GM12878 (cell line): Measurements from ENCODE around the gene FBXO38. TPM values are rescaled to one million over a fixed set of nuclear protein-coding genes. Genes with fewer than 3 reads are reported as not detected.
A peak's percentile ranks its signal among the peaks of the same experiment; 100 is the strongest.

Experiments
- ATAC-seq: fragments of 200-7000 bp; cut with Tn5 transposase; 3 replicates; pipeline ENCODE4 v1.9.1; 2020; ENCODE audit warnings: mild to moderate bottlenecking, moderate library complexity
- Bru-seq: library from RNA; stranded (reverse); fragments of 400-500 nt; gene quantifications from one replicate; lab custom pipeline; 2021; lab: Mats Ljungman, UMichigan
- BruChase-seq, 2 experiments: library from RNA; stranded (reverse); fragments of 400-500 nt; gene quantifications; one replicate each; lab custom pipeline; 2021; lab: Mats Ljungman, UMichigan
- BruUV-seq: library from RNA; stranded (reverse); fragments of 400-500 nt; replicated peaks from 2 replicates; lab custom pipeline; 2021; lab: Mats Ljungman, UMichigan
- CTCF ChIA-PET: fragments of 300-600 bp; sonication (Branson Sonifier 250); formaldehyde crosslinking; extraction: SDS; loops from one replicate; lab custom pipeline; 2021; ENCODE audit warnings: inconsistent platforms; lab: Yijun Ruan, JAX
- POLR2A ChIA-PET: fragments of 350-600 bp; formaldehyde crosslinking; extraction: SDS; loops from one replicate; lab custom pipeline; 2021; ENCODE audit warnings: inconsistent platforms; lab: Charles Lee
- RAD21 ChIA-PET: fragments of 300-600 bp; sonication (Branson Sonifier 250); formaldehyde crosslinking; loops from one replicate; lab custom pipeline; 2023; ENCODE audit warnings: antibody characterized with exemption; ENCODE audit not compliant: unreplicated experiment; lab: Charles Lee
- SMC1A ChIA-PET: fragments of 300-600 bp; sonication (Branson Sonifier 250); formaldehyde crosslinking; loops from one replicate; lab custom pipeline; 2023; ENCODE audit not compliant: unreplicated experiment, uncharacterized antibody; lab: Charles Lee
- DNase-seq: peaks from one replicate; pipeline ENCODE4 v3.0.0-alpha.2; 2011; ENCODE audit warnings: low read depth, low spot score
- FAIRE-seq: peaks from 3 replicates; lab custom pipeline; 2011; peaks lifted over from hg19 to GRCh38; lab: Jason Lieb, UNC
- H2AFZ ChIP-seq: 2 replicates; pipeline ENCODE4 v1.6.0; 2011; ENCODE audit warnings: low read depth, low read length, control low read depth; ENCODE audit not compliant: control insufficient read depth
- H3K27ac ChIP-seq: 2 replicates; pipeline ENCODE4 v1.5.1; 2011; ENCODE audit warnings: control low read depth; ENCODE audit not compliant: control insufficient read depth, insufficient read depth
- H3K27me3 ChIP-seq, 2 experiments: replicated peaks in 1 of 2; 2 replicates each; pipeline versions ENCODE4 v1.6.0 to v1.6.1; 2011; ENCODE audit warnings: low read length in 1 of 2; ENCODE audit not compliant: control insufficient read depth in 2 of 2, insufficient read depth in 2 of 2
- H3K36me3 ChIP-seq, 2 experiments: 2 replicates each; pipeline ENCODE4 v1.5.1; 2011; ENCODE audit warnings: low read length in 1 of 2; ENCODE audit not compliant: control insufficient read depth in 2 of 2, insufficient read depth in 2 of 2
- H3K4me1 ChIP-seq: 2 replicates; pipeline ENCODE4 v1.6.1; 2011; ENCODE audit warnings: mild to moderate bottlenecking, low read length, moderate library complexity, mixed read lengths; ENCODE audit not compliant: control insufficient read depth, insufficient read depth
- H3K4me2 ChIP-seq: 2 replicates; pipeline ENCODE4 v1.6.0; 2011; ENCODE audit warnings: control low read depth; ENCODE audit not compliant: control insufficient read depth, insufficient read depth
- H3K4me3 ChIP-seq: fragments of 200-600 bp; sonication (generic); 2 replicates; pipeline ENCODE4 v1.5.1; 2016
- H3K79me2 ChIP-seq: 2 replicates; pipeline ENCODE4 v1.6.0; 2011; ENCODE audit warnings: low read length; ENCODE audit not compliant: control insufficient read depth, insufficient read depth
- H3K9ac ChIP-seq: 2 replicates; pipeline ENCODE4 v1.8.0; 2011; ENCODE audit warnings: low read length, control low read depth, mixed read lengths; ENCODE audit not compliant: control insufficient read depth, insufficient read depth
- H3K9me3 ChIP-seq: replicated peaks from 3 replicates; pipeline ENCODE4 v1.5.1; 2011; ENCODE audit warnings: mild to moderate bottlenecking, low read length; ENCODE audit not compliant: control insufficient read depth, insufficient read depth
- H4K20me1 ChIP-seq: 2 replicates; pipeline ENCODE4 v1.6.0; 2011; ENCODE audit not compliant: control insufficient read depth, insufficient read depth
- ATF2 ChIP-seq: IDR thresholded peaks from 2 replicates; pipeline ENCODE4 v1.6.1; 2012; ENCODE audit warnings: low read length, inconsistent platforms
- BCL3 ChIP-seq: IDR thresholded peaks from 2 replicates; pipeline ENCODE4 v1.6.1; 2011; ENCODE audit warnings: borderline replicate concordance, low read depth, mild to moderate bottlenecking, moderate library complexity, low read length; ENCODE audit not compliant: insufficient read depth, poor library complexity, severe bottlenecking
- BHLHE40 ChIP-seq, 2 experiments: fragments of 450-650 bp in 1 of 2; IDR thresholded peaks; 2 replicates each; pipeline ENCODE4 v1.6.1; 2011 to 2017; ENCODE audit warnings: low read depth in 2 of 2, borderline replicate concordance in 1 of 2, improper control_type of control experiment in 1 of 2, low read length in 1 of 2, mild to moderate bottlenecking in 1 of 2
- E2F4 ChIP-seq: IDR thresholded peaks from 2 replicates; pipeline ENCODE4 v1.6.1; 2012; ENCODE audit warnings: low read depth, low read length, improper control_type of control experiment
- JUNB ChIP-seq: IDR thresholded peaks from 2 replicates; pipeline ENCODE4 v1.6.1; 2016; ENCODE audit warnings: antibody characterized with exemption, mild to moderate bottlenecking
- MTA2 ChIP-seq: fragments of 450-650 bp; IDR thresholded peaks from 2 replicates; pipeline ENCODE4 v1.6.1; 2016; ENCODE audit warnings: low read depth, mild to moderate bottlenecking, moderate library complexity
- NBN ChIP-seq: fragments of 450-650 bp; IDR thresholded peaks from 2 replicates; pipeline ENCODE4 v1.6.1; 2016
- NR2C1 ChIP-seq: fragments of 450-650 bp; IDR thresholded peaks from 2 replicates; pipeline ENCODE4 v1.6.1; 2017; ENCODE audit warnings: antibody characterized with exemption, mild to moderate bottlenecking, moderate library complexity
- SIX5 ChIP-seq: IDR thresholded peaks from 2 replicates; pipeline ENCODE4 v1.6.1; 2011; ENCODE audit warnings: mild to moderate bottlenecking, low read depth, low read length, moderate library complexity; ENCODE audit not compliant: severe bottlenecking
- STAT3 ChIP-seq: IDR thresholded peaks from 2 replicates; pipeline ENCODE4 v1.6.1; 2011; ENCODE audit warnings: low read depth, low read length, improper control_type of control experiment
- WGBS: methylation state at CpG from one replicate; pipeline ENCODE4 v1.1.6; 2016; ENCODE audit warnings: low lambda C conversion rate; ENCODE audit not compliant: insufficient replicate concordance, insufficient coverage; ENCODE audit errors: missing lambda C conversion rate; 5-methylcytosine and 5-hydroxymethylcytosine counted together
- in situ Hi-C: fragments of 300-500 bp; cut with MboI; formaldehyde crosslinking; loops from 9 replicates; pipeline ENCODE4 v1.14.3; 2018; ENCODE audit warnings: mixed read lengths
- intact Hi-C: fragments of 100-400 bp; cut with micrococcal nuclease; formaldehyde crosslinking; loops from one replicate; pipeline ENCODE4 v1.14.2; 2022; ENCODE audit not compliant: unreplicated experiment
- long read RNA-seq, 2 experiments: library from polyadenylated mRNA; unstranded; transcript quantifications; one replicate each; pipeline ENCODE4 v2.0.0, GENCODE V29; 2019 to 2020
- polyA minus RNA-seq, 3 experiments: library from RNA; depleted of rRNA, polyadenylated mRNA; stranded (reverse); fragments of >200 nt; gene quantifications; 2 replicates each; pipeline ENCODE4 v1.2.3, GENCODE V29; 2011
- polyA plus RNA-seq, 11 experiments: library from polyadenylated mRNA; depleted of rRNA in 4 of 11; unstranded in 6 of 11; stranded (reverse) in 5 of 11; fragments of >200 nt; fragmentation: Nextera tagmentation in 4 of 11; fragmentation: Illumina TruSeq in 1 of 11; extraction: Ambion mirVana in 4 of 11; extraction: Trizol in 1 of 11; gene quantifications; 1 replicate in 1 of 11; 2 replicates in 10 of 11; pipeline versions ENCODE4 v1.2.1 to v1.2.3, GENCODE V29; 2011 to 2016; ENCODE audit warnings: inconsistent platforms in 2 of 11, missing spikeins in 2 of 11, low read depth in 1 of 11
- total RNA-seq, 4 experiments: library from RNA; depleted of rRNA in 3 of 4; stranded (reverse); fragments of >200 nt in 3 of 4; fragmentation: Illumina TruSeq in 1 of 4; extraction: Trizol in 1 of 4; gene quantifications; 2 replicates each; pipeline versions ENCODE4 v1.2.1 to v1.2.3, GENCODE V29; 2013 to 2021

The FBXO38 gene
- total RNA-seq (2013; cell fraction: nucleolus; rRNA removed) = 202 and 215 TPM in 2 replicates
- total RNA-seq (2014; rRNA removed) (40.7 and 49.5 TPM in 2 replicates), total RNA-seq (2014; rRNA removed; fragmentation: Illumina TruSeq; extraction: Trizol) (44.2 and 46.5 TPM in 2 replicates), total RNA-seq (2021) (30.6 and 34.0 TPM in 2 replicates), polyA plus RNA-seq (2011; rRNA removed) (32.9 and 35.5 TPM in 2 replicates), polyA plus RNA-seq (2014; fragmentation: Illumina TruSeq; extraction: Trizol) (40.0 and 44.6 TPM in 2 replicates), polyA plus RNA-seq (2014; fragmentation: Nextera tagmentation; extraction: Ambion mirVana) (10 to 100 TPM in 1 of 2 experiments, 1 to 10 TPM in 1; 9.1 to 12.6 TPM), polyA plus RNA-seq (2014; rRNA removed) (23.0 and 28.2 TPM in 2 replicates), polyA plus RNA-seq (2016; fragmentation: Nextera tagmentation; extraction: Ambion mirVana) (10 to 100 TPM; 23.9 to 26.0 TPM), polyA minus RNA-seq (2011; rRNA and poly(A)+ RNA removed) (82.3 and 95.8 TPM in 2 replicates), Bru-seq, nascent RNA (percentile 83 among the genes with signal in this experiment), BruChase-seq, experiment 1, labeled RNA remaining after a 6-hour chase (percentile 73 among the genes with signal in this experiment), BruChase-seq, experiment 2, labeled RNA remaining after a 2-hour chase (percentile 80 among the genes with signal in this experiment)
- polyA plus RNA-seq (2011; ENCODE audit: low read depth) = 15.2 TPM
- polyA plus RNA-seq (2011; cell fraction: cytosol; rRNA removed) = 15.1 and 25.3 TPM in 2 replicates
- polyA plus RNA-seq (2011; cell fraction: nucleus; rRNA removed) = 44.8 and 61.7 TPM in 2 replicates
- 18.4 and 21.7 TPM in 2 replicates for polyA plus RNA-seq (2012)
- 16.8 and 26.6 TPM in 2 replicates for polyA minus RNA-seq (2011; cell fraction: cytosol; rRNA and poly(A)+ RNA removed)
- 108 and 133 TPM in 2 replicates for polyA minus RNA-seq (2011; cell fraction: nucleus; rRNA and poly(A)+ RNA removed)
- long read RNA-seq, experiment 1, full-length matches to known transcripts = 3 of 7 reads
- long read RNA-seq, experiment 1, partial matches to known transcripts = 1 of 7 reads
- long read RNA-seq, experiment 1, other reads (novel, unspliced or antisense) = 3 of 7 reads
- long read RNA-seq, experiment 2, transcript FBXO38-201 (21 exons, 3,680 nt) = major isoform, 7 of 39 reads
- long read RNA-seq, experiment 2, partial matches to known transcripts = 20 of 39 reads
- long read RNA-seq, experiment 2, other reads (novel, unspliced or antisense) = 9 of 39 reads

- RAD21 ChIA-PET = interaction anchor here (1.0 to 1.3 kb wide), 2 partner anchors 9 to 529 kb away, joined by 3 to 4 read pairs; no protein-coding TSS in a partner anchor
- TF ChIP-seq NR2C1 (peak; percentile 91), STAT3 (no peak), BCL3 (no peak), MTA2 (0 out of 2 replicates have a peak, but pooled peaks have one; percentile 13), SIX5 (peak; percentile 85), NBN (peak; percentile 76; the same call in 1 of the 2 replicates), JUNB (no peak), E2F4 (no peak), BHLHE40 (IDR thresholded peaks at IDR 0.05; ENCODE audit: borderline replicate concordance in 1 of 2, low read depth in 2 of 2, low read length in 1 of 2) (peak in 1 of 2 experiments; percentile 36; a peak in 2 of 4 replicates), ATF2 (peak; percentile 49; the same call in 1 of the 2 replicates)
These were observed at the start of gene FBXO38 for GRCh38 chr5:148383564-148384379. Gene FBXO38, plus strand, starts transcription at chr5:148383958. Its CDS starts 10,819 bp downstream, at chr5:148394777.

More at GRCh38 chr5:148383564-148384379, at the start of gene FBXO38:
- Histone ChIP-seq H3K36me3 (0 out of 4 replicates have a peak, but pooled peaks cover 0 to 2% of the 10 kb centered on the region in 2 experiments), H3K9me3 (peaks cover under 1% of the 10 kb centered on the region; the same call in 2 of the 3 replicates), H3K4me2 (peak within 1 kb of the TSS; percentile 92), H3K4me1 (peaks cover 8% of the 10 kb centered on the region), H3K27ac (peak within 1 kb of the TSS; percentile 77), H2AFZ (peak within 1 kb of the TSS; percentile 97), H4K20me1 (no peaks in the 10 kb centered on the region), H3K27me3 (no peaks in the 10 kb centered on the region), H3K9ac (peak within 1 kb of the TSS; percentile 91), H3K4me3 (peak within 1 kb of the TSS; percentile 86), H3K79me2 (peaks cover 32% of the 10 kb centered on the region)
- 1% methylated on average over 38 of the region's 45 CpGs for WGBS
- peak; percentile 98 for ATAC-seq
- peak; percentile 95 for DNase-seq
- ChIA-PET POLR2A (interaction anchor here (0.9 kb wide), 1 partner anchor 9 kb away, joined by 3 read pairs; no protein-coding TSS in a partner anchor), CTCF (interaction anchor here (0.5 to 1.4 kb wide), 6 partner anchors 10 to 204 kb away, joined by 3 to 4 read pairs (median 4); no protein-coding TSS in a partner anchor), SMC1A (interaction anchor here (1.5 kb wide), 1 partner anchor 10 kb away, joined by 4 read pairs; no protein-coding TSS in a partner anchor)
- in situ Hi-C loops = no loop called here
- BruUV-seq = no TSS peak
- peak; percentile 75 for FAIRE-seq
- intact Hi-C loops = no loop called here
